HG03432 (cell line): ENCODE measurements around the gene MOB4.
"Not testable (repeated sequence)": the region's sequence is repeated elsewhere in the genome, so short reads cannot be mapped to it uniquely, and the experiment has no call there.

Source experiments
- ATAC-seq: cut with Tn5 transposase; IDR thresholded peaks from one replicate; pipeline ENCODE4 v1.9.1; 2021; ENCODE audit warnings: mild to moderate bottlenecking, moderate library complexity; ENCODE audit not compliant: unreplicated experiment

The MOB4 gene

GRCh38 chr2:197580166-197580565 lies 64.3 kb downstream of the MOB4 start:
- ATAC-seq, result not testable (repeated sequence)

DNA sequence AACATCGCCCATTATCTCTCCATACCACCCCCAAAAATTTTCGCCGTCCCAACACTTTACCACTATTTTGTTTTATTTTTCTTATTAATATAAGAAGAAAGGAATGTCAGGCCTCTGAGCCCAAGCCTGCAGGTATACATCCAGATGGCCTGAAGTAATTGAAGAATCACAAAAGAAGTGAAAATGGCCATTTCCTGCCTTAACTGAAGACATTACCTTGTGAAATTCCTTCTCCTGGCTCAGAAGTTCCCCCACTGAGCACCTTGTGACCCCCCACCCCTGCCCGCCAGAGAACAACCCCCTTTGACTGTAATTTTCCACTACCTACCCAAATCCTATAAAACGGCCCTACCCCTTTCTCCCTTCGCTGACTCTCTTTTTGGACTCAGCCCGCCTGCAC lies 71.4 kb downstream of the MOB4 start:
- ATAC-seq, result not testable (repeated sequence)

- ATAC-seq, result no peak
These were observed 75.6 kb downstream of the MOB4 start for GRCh38 chr2:197591339-197592072.

GRCh38 chr2:197596766-197597165 lies 80.9 kb downstream of the MOB4 start:
- ATAC-seq, result no peak

DNA sequence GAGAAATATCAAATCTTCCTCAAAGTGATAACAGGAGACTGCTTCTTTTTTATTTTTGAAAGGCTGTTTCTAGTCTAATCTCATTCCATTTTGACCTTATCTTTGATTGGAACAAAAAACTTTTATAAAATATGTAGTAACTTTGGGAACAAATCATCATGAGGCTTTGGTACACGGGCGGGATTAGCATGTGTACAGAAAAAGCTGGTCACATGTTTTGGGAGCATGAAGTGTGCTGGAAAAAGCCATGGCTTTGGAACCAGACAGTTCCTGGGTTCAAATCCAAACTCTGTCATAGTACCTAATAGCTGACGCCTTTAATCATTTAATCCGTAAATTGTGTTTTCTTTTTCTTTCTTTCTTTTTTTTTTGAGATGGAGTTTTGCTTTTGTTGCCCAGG lies 81.3 kb downstream of the MOB4 start:
- no peak for ATAC-seq

DNA sequence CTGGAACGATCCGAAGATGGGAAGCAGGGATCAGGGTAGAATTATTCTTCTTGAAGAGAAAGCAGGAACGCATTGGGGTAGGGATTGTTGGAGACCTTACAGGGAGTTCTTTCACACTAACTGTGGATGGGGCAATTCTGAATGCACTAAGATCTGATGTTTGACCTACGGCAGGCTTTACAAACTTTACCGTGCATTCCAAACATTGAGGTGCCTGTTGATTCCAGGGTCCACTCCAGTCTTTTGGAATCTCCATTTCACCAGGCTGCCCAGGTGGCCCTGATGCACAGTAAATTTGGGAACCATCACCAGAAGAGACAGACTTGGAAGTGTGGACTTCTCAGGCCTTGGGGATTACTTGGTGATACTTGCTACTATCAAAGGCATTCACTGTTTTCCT lies 82.6 kb downstream of the MOB4 start:
- no peak for ATAC-seq

DNA sequence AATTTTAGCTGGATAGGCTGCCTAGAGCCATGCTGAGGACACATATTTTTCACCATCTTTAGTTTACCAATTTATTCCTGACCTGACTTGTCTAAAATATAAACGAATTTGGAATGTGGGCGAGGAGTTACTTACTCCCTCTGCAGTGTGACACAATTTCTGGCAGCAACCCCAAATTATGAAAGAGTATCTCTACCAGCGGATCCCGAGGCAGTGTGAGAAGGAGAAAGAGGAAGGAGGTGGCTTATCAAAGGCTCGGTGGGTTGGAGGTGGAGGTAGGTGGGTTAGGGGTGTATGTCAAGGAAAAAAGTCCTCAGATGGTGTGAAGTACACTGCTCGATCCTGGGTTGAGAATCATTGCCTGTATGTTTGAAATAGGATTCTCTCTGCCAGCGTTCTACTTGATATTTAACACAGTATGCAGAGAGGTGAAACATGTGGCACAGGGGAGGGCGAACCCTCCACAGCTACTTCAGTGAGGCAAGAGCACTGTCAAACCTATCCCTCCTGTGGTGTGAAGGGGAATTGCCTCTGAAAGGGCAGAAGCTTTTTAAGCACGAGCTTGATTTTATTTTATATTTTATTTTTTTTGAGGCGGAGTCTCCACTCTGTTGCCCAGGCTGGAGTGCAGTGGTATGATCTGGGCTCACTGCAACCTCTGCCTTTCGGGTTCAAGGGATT lies 83.6 kb downstream of the MOB4 start:
- ATAC-seq, result peak; percentile 65

GRCh38 chr2:197600306-197600705 lies 84.4 kb downstream of the MOB4 start:
- peak; percentile 44 for ATAC-seq

GRCh38 chr2:197601726-197602125 lies 85.9 kb downstream of the MOB4 start:
- no peak for ATAC-seq
